K562 (cell line): ENCODE results near the gene G2E3. TPM values are rescaled to one million over a fixed set of nuclear protein-coding genes. Genes with fewer than 3 reads are reported as not detected.

Experiments
- ATF3 ChIP-seq, 2 experiments: fragments of 450-650 bp in 1 of 2; sonication (generic) in 1 of 2; formaldehyde crosslinking in 1 of 2; IDR thresholded peaks in 1 of 2; conservative IDR thresholded peaks in 1 of 2; 2 replicates each; pipeline versions ENCODE4 v1.6.1 to v1.8.1; 2016 to 2023; ENCODE audit warnings: mild to moderate bottlenecking in 2 of 2, moderate library complexity in 2 of 2, inconsistent platforms in 1 of 2, missing genetic modification reagents in 1 of 2
- CREB3 ChIP-seq: fragments of 450-650 bp; conservative IDR thresholded peaks from 2 replicates; pipeline ENCODE4 v1.6.1; 2016; ENCODE audit warnings: missing genetic modification characterization, low read depth, mild to moderate bottlenecking, missing compliant biosample characterization, moderate library complexity
- CREB3L1 ChIP-seq: fragments of 450-650 bp; IDR thresholded peaks from 2 replicates; pipeline ENCODE4 v1.6.1; 2014; ENCODE audit warnings: low read depth, mild to moderate bottlenecking, moderate library complexity, borderline replicate concordance
- EZH2 ChIP-seq: IDR thresholded peaks from 2 replicates; pipeline ENCODE4 v1.6.1; 2012; ENCODE audit warnings: low read depth, mild to moderate bottlenecking, inconsistent platforms, low read length, borderline replicate concordance
- FOSL1 ChIP-seq: fragments of 200-800 bp; sonication (Bioruptor generic); conservative IDR thresholded peaks from 2 replicates; pipeline ENCODE4 v1.6.1; 2016; ENCODE audit warnings: missing genetic modification characterization, missing compliant biosample characterization
- NFIC ChIP-seq: fragments of 450-650 bp; IDR thresholded peaks from 2 replicates; pipeline ENCODE4 v1.6.1; 2017; ENCODE audit warnings: mild to moderate bottlenecking, inconsistent platforms
- NUFIP1 ChIP-seq: fragments of 450-650 bp; IDR thresholded peaks from 2 replicates; pipeline ENCODE4 v1.6.1; 2018; ENCODE audit not compliant: partially characterized antibody
- PHB2 ChIP-seq: fragments of 450-650 bp; IDR thresholded peaks from 2 replicates; pipeline ENCODE4 v1.6.1; 2017; ENCODE audit warnings: low read depth
- PKNOX1 ChIP-seq: fragments of 450-650 bp; IDR thresholded peaks from 2 replicates; pipeline ENCODE4 v1.6.1; 2016
- TAF9B ChIP-seq: fragments of 450-650 bp; IDR thresholded peaks from 2 replicates; pipeline ENCODE4 v1.6.1; 2018; ENCODE audit warnings: mild to moderate bottlenecking; ENCODE audit not compliant: partially characterized antibody
- ZBTB8A ChIP-seq: fragments of 450-650 bp; IDR thresholded peaks from 2 replicates; pipeline ENCODE4 v1.6.1; 2018; ENCODE audit warnings: mild to moderate bottlenecking, moderate library complexity; ENCODE audit not compliant: partially characterized antibody
- ZFX ChIP-seq: sonication (generic); formaldehyde crosslinking; IDR thresholded peaks from 2 replicates; pipeline ENCODE4 v1.8.0; 2022; ENCODE audit warnings: mild to moderate bottlenecking, missing genetic modification reagents, moderate library complexity
- ZNF232 ChIP-seq: sonication (generic); formaldehyde crosslinking; IDR thresholded peaks from 2 replicates; pipeline ENCODE4 v1.8.0; 2022; ENCODE audit warnings: mild to moderate bottlenecking, missing genetic modification reagents
- ZNF586 ChIP-seq: fragments of 450-650 bp; formaldehyde crosslinking; conservative IDR thresholded peaks from 2 replicates; pipeline ENCODE4 v1.4.0; 2020; ENCODE audit warnings: mild to moderate bottlenecking, moderate library complexity
- ZNF830 ChIP-seq: fragments of 250-450 bp; sonication (Bioruptor Pico); IDR thresholded peaks from 2 replicates; pipeline ENCODE4 v1.5.0; 2021; ENCODE audit warnings: mild to moderate bottlenecking
- polyA plus RNA-seq, 8 experiments: library from polyadenylated mRNA; depleted of rRNA in 4 of 8; stranded (reverse) in 5 of 8; unstranded in 3 of 8; fragments of >200 nt; fragmentation: Nextera tagmentation in 2 of 8; fragmentation: Illumina TruSeq in 1 of 8; extraction: Ambion mirVana in 2 of 8; extraction: Trizol in 1 of 8; gene quantifications; 2 replicates each; pipeline versions ENCODE4 v1.2.1 to v1.2.3, GENCODE V29; 2011 to 2014; ENCODE audit warnings: inconsistent platforms in 1 of 8, missing spikeins in 1 of 8
- total RNA-seq, 7 experiments: library from RNA; depleted of rRNA in 6 of 7; stranded (reverse); fragments of >200 nt in 6 of 7; fragmentation: Illumina TruSeq in 2 of 7; extraction: Trizol in 2 of 7; gene quantifications; 2 replicates each; pipeline versions ENCODE4 v1.2.1 to v1.2.3, GENCODE V29; 2011 to 2021; ENCODE audit warnings: low replicate concordance in 1 of 7
- TF ChIP-seq, protein P1 (sequence below), 2 experiments: fragments of 450-650 bp; IDR thresholded peaks; 2 replicates each; pipeline ENCODE4 v1.6.1; 2016
- TF ChIP-seq, protein P2 (sequence below): fragments of 450-650 bp; IDR thresholded peaks from 2 replicates; pipeline ENCODE4 v1.6.1; 2016; ENCODE audit warnings: missing biosample characterization, missing genetic modification characterization
- TF ChIP-seq, protein P3 (sequence below): fragments of 450-650 bp; formaldehyde crosslinking; conservative IDR thresholded peaks from 2 replicates; pipeline ENCODE4 v1.4.0; 2022; ENCODE audit warnings: mild to moderate bottlenecking, missing genetic modification characterization

G2E3 gene
- total and polyA plus RNA-seq, 9 of the 15 experiments (the other 6 are each of a cell fraction or from before 2014, with no cell fraction given): 9.8 to 53.5 (median 24.7) TPM

DNA sequence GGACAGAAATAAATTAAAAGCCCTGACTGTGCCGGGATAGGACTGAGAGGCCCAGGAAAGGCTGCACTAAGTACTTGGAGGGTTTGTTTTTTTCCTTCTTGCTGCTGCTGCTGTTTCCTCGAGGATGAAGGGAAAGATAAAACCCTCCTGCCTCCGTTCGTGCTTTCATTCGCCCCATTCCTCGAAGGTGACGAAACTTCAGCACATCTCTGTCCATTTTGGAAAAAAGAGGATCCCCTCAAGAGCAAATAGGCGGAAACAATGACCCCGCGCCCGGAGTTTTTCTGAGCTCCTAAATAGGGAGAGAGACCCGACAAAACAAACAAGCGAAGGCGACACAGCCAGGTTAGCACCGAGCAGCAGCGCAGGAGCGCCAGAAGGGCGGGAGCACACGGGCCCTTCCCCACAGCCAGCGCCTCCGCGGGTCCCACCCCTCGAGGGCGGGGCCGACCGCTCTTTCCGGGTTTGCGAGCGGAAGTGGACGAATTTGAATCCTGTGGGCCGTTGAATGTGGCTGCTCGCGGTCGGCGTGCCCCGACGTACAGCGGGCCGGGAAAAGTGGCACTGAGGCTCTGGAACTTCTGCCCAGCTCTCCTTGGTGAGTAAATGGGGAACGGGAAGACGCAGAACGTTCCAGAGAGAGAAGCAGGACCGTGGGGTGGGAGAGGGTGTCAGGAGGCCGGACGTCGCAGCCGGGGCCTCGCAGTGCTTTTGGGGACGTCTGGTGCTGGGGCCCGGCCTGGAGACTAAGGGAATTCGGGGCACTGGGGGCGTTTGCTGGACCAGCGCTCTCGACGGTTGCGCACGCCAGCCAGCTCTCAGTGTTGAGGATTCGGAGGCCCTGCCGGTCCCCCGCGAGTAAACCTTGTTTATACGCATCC is at the start of gene G2E3 (continued):
- TF ChIP-seq ZBTB8A (no peak), CREB3L1 (no peak), NFIC (peak; percentile 88), ZNF586 (CRISPR knock-in tag) (no peak), TAF9B (peak; percentile 68), EZH2 (no peak), ZFX (CRISPR knock-in tag) (peak; percentile 94), PKNOX1 (no peak), PHB2 (no peak), ATF3 (IDR thresholded peaks at IDR 0.05) (peak; percentile 61), ATF3 (CRISPR knock-in tag; conservative IDR thresholded peaks at IDR 0.05) (no peak), NUFIP1 (no peak), ZNF232 (CRISPR knock-in tag) (0 out of 2 replicates have a peak, but pooled peaks have one; percentile 36), CREB3 (tag) (no peak), ZNF830 (CRISPR knock-in tag) (no peak), FOSL1 (tag) (no peak)
- TF ChIP-seq, protein P1, sequence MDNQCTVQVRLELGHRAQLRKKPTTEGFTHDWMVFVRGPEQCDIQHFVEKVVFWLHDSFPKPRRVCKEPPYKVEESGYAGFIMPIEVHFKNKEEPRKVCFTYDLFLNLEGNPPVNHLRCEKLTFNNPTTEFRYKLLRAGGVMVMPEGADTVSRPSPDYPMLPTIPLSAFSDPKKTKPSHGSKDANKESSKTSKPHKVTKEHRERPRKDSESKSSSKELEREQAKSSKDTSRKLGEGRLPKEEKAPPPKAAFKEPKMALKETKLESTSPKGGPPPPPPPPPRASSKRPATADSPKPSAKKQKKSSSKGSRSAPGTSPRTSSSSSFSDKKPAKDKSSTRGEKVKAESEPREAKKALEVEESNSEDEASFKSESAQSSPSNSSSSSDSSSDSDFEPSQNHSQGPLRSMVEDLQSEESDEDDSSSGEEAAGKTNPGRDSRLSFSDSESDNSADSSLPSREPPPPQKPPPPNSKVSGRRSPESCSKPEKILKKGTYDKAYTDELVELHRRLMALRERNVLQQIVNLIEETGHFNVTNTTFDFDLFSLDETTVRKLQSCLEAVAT (IDR thresholded peaks at IDR 0.05): no peak
- TF ChIP-seq, protein P2, sequence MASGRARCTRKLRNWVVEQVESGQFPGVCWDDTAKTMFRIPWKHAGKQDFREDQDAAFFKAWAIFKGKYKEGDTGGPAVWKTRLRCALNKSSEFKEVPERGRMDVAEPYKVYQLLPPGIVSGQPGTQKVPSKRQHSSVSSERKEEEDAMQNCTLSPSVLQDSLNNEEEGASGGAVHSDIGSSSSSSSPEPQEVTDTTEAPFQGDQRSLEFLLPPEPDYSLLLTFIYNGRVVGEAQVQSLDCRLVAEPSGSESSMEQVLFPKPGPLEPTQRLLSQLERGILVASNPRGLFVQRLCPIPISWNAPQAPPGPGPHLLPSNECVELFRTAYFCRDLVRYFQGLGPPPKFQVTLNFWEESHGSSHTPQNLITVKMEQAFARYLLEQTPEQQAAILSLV (tag): no peak
- TF ChIP-seq, protein P3, sequence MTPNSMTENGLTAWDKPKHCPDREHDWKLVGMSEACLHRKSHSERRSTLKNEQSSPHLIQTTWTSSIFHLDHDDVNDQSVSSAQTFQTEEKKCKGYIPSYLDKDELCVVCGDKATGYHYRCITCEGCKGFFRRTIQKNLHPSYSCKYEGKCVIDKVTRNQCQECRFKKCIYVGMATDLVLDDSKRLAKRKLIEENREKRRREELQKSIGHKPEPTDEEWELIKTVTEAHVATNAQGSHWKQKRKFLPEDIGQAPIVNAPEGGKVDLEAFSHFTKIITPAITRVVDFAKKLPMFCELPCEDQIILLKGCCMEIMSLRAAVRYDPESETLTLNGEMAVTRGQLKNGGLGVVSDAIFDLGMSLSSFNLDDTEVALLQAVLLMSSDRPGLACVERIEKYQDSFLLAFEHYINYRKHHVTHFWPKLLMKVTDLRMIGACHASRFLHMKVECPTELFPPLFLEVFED (CRISPR knock-in tag): no peak
